K562 (cell line): ENCODE results near the gene MEF2C. TPM values are rescaled to one million over a fixed set of nuclear protein-coding genes. Genes with fewer than 3 reads are reported as not detected.

Experiments used
- ATAC-seq: fragments of 200-7000 bp; cut with Tn5 transposase; 3 replicates; pipeline ENCODE4 v1.9.1; 2020; ENCODE audit warnings: moderate library complexity
- BruUV-seq: library from RNA; stranded (reverse); fragments of 400-500 nt; replicated peaks from 2 replicates; lab custom pipeline; 2021; lab: Mats Ljungman, UMichigan
- CTCF ChIA-PET: fragments of 300-600 bp; formaldehyde crosslinking; extraction: SDS; loops from one replicate; lab custom pipeline; 2021; ENCODE audit warnings: low intra/inter-chr PET ratio; lab: Yijun Ruan, JAX
- POLR2A ChIA-PET: fragments of 300-600, 350-650 bp; sonication (Branson Sonifier 250); formaldehyde crosslinking; extraction: SDS; loops from one replicate; lab custom pipeline; 2021; ENCODE audit warnings: antibody characterized with exemption, inconsistent platforms; lab: Yijun Ruan, JAX
- DNase-seq, 4 experiments: peaks; one replicate each; pipeline versions ENCODE4 v3.0.0 to v3.0.0-alpha.2; 2011 to 2018; ENCODE audit warnings: low spot score in 3 of 4, mixed read lengths in 3 of 4; ENCODE audit errors: extremely low read depth in 1 of 4
- FAIRE-seq: peaks from 2 replicates; lab custom pipeline; 2011; peaks lifted over from hg19 to GRCh38; lab: Jason Lieb, UNC
- H2AFZ ChIP-seq: 2 replicates; pipeline ENCODE4 v1.6.0; 2011; ENCODE audit warnings: low read depth, low read length, control low read depth, inconsistent platforms
- H3K27ac ChIP-seq: fragments of 200-600 bp; 3 replicates; pipeline ENCODE4 v1.8.0; 2011; ENCODE audit warnings: low read depth, mild to moderate bottlenecking, control low read depth, inconsistent platforms, low read length, moderate library complexity, mixed read lengths; ENCODE audit errors: extremely low read depth
- H3K27me3 ChIP-seq, 2 experiments: fragments of 300-600 bp in 1 of 2; 2 replicates in 1 of 2; 3 replicates in 1 of 2; pipeline versions ENCODE4 v1.6.0 to v1.8.0; 2011; ENCODE audit warnings: inconsistent platforms in 2 of 2, low read length in 2 of 2, mild to moderate bottlenecking in 1 of 2, mixed read lengths in 1 of 2, moderate library complexity in 1 of 2; ENCODE audit not compliant: control insufficient read depth in 2 of 2, insufficient read depth in 2 of 2
- H3K36me3 ChIP-seq: fragments of 300-600 bp; 3 replicates; pipeline ENCODE4 v1.8.0; 2011; ENCODE audit warnings: mild to moderate bottlenecking, low read length, inconsistent platforms; ENCODE audit not compliant: control insufficient read depth, insufficient read depth
- H3K4me1 ChIP-seq, 2 experiments: fragments of 200-600 bp in 1 of 2; replicated peaks in 1 of 2; 2 replicates in 1 of 2; 3 replicates in 1 of 2; pipeline versions ENCODE4 v1.5.1 to v1.8.0; 2011; ENCODE audit warnings: inconsistent platforms in 2 of 2, low read length in 2 of 2, mild to moderate bottlenecking in 1 of 2, mixed read lengths in 1 of 2, moderate library complexity in 1 of 2; ENCODE audit not compliant: control insufficient read depth in 2 of 2, insufficient read depth in 2 of 2
- H3K4me2 ChIP-seq: 2 replicates; pipeline ENCODE4 v1.6.1; 2011; ENCODE audit warnings: low read length, control low read depth, inconsistent platforms, mixed read lengths; ENCODE audit not compliant: insufficient read depth
- H3K4me3 ChIP-seq: fragments of 200-600 bp; sonication (generic), shearing (Covaris generic); 2 replicates; pipeline ENCODE4 v1.5.1; 2016; ENCODE audit warnings: control low read depth, inconsistent platforms
- H3K79me2 ChIP-seq: fragments of 200-600 bp; 3 replicates; pipeline ENCODE4 v1.8.0; 2011; ENCODE audit warnings: low read length, inconsistent platforms; ENCODE audit not compliant: control insufficient read depth, insufficient read depth
- H3K9ac ChIP-seq, 2 experiments: 2 replicates each; pipeline versions ENCODE4 v1.6.0 to v1.6.1; 2011; ENCODE audit warnings: low read depth in 2 of 2, low read length in 2 of 2, control low read depth in 1 of 2, inconsistent platforms in 1 of 2, mild to moderate bottlenecking in 1 of 2, mixed read lengths in 1 of 2; ENCODE audit not compliant: insufficient read depth in 1 of 2
- H3K9me1 ChIP-seq: one replicate; pipeline ENCODE4 v1.6.0; 2011; ENCODE audit warnings: inconsistent platforms, mild to moderate bottlenecking, low read length, moderate library complexity; ENCODE audit not compliant: control insufficient read depth, insufficient read depth
- H3K9me3 ChIP-seq: replicated peaks from 2 replicates; pipeline ENCODE4 v1.5.1; 2011; ENCODE audit warnings: low read depth, low read length, inconsistent platforms; ENCODE audit not compliant: control insufficient read depth, insufficient read depth
- H4K20me1 ChIP-seq: replicated peaks from 2 replicates; pipeline ENCODE4 v1.6.1; 2011; ENCODE audit warnings: low read length, inconsistent platforms, mixed read lengths; ENCODE audit not compliant: control insufficient read depth, insufficient read depth
- CCNT2 ChIP-seq: IDR thresholded peaks from 2 replicates; pipeline ENCODE4 v1.6.1; 2011; ENCODE audit warnings: borderline replicate concordance, low read depth, mild to moderate bottlenecking, moderate library complexity, mixed read lengths, low read length; ENCODE audit not compliant: insufficient read length; ENCODE audit errors: extremely low read depth
- CTBP1 ChIP-seq: fragments of 450-650 bp; IDR thresholded peaks from 2 replicates; pipeline ENCODE4 v1.6.1; 2016; ENCODE audit warnings: borderline replicate concordance
- ETS2 ChIP-seq: IDR thresholded peaks from 2 replicates; pipeline ENCODE4 v1.6.1; 2016; ENCODE audit warnings: borderline replicate concordance, missing genetic modification characterization, mild to moderate bottlenecking, moderate library complexity, missing compliant biosample characterization; ENCODE audit not compliant: poor library complexity, severe bottlenecking
- GTF2A2 ChIP-seq: IDR thresholded peaks from 2 replicates; pipeline ENCODE4 v1.6.1; 2016; ENCODE audit warnings: mild to moderate bottlenecking, missing genetic modification characterization, missing compliant biosample characterization
- HDAC1 ChIP-seq, 2 experiments: fragments of 450-650 bp; IDR thresholded peaks; 2 replicates each; pipeline ENCODE4 v1.6.1; 2016 to 2017; ENCODE audit warnings: inconsistent platforms in 1 of 2, mild to moderate bottlenecking in 1 of 2, moderate library complexity in 1 of 2
- HNRNPH1 ChIP-seq: fragments of 200-400 bp; formaldehyde crosslinking; optimal IDR thresholded peaks from 2 replicates; pipeline ENCODE3; 2017; ENCODE audit warnings: low read depth, mild to moderate bottlenecking, low read length, moderate library complexity
- ILK ChIP-seq: fragments of 450-650 bp; IDR thresholded peaks from 2 replicates; pipeline ENCODE4 v1.6.1; 2016; ENCODE audit warnings: missing genetic modification characterization, low read depth, mild to moderate bottlenecking, missing compliant biosample characterization, moderate library complexity, borderline replicate concordance
- KAT2B ChIP-seq: IDR thresholded peaks from one replicate; pipeline ENCODE4 v1.6.1; 2012; ENCODE audit warnings: low read depth, mild to moderate bottlenecking, control low read depth, inconsistent platforms, low read length, moderate library complexity
- NCOA1 ChIP-seq: fragments of 450-650 bp; IDR thresholded peaks from 2 replicates; pipeline ENCODE4 v1.6.1; 2016; ENCODE audit warnings: low read depth
- NFIC ChIP-seq: fragments of 450-650 bp; IDR thresholded peaks from 2 replicates; pipeline ENCODE4 v1.6.1; 2017; ENCODE audit warnings: mild to moderate bottlenecking, inconsistent platforms
- PKNOX1 ChIP-seq: fragments of 450-650 bp; IDR thresholded peaks from 2 replicates; pipeline ENCODE4 v1.6.1; 2016
- SUPT5H ChIP-seq: fragments of 450-650 bp; IDR thresholded peaks from 2 replicates; pipeline ENCODE4 v1.6.1; 2016
- WHSC1 ChIP-seq: IDR thresholded peaks from one replicate; pipeline ENCODE4 v1.6.1; 2012; ENCODE audit warnings: low read length, control low read depth, inconsistent platforms
- ZFP30 ChIP-seq: fragments of 250-450 bp; sonication (Bioruptor Pico); IDR thresholded peaks from 2 replicates; pipeline ENCODE4 v1.8.0; 2022; ENCODE audit warnings: moderate library complexity, mild to moderate bottlenecking, inconsistent platforms, borderline replicate concordance
- ZNF175 ChIP-seq: fragments of 200-800 bp; sonication (Bioruptor generic); IDR thresholded peaks from 2 replicates; pipeline ENCODE4 v1.6.1; 2016; ENCODE audit warnings: low read depth, mild to moderate bottlenecking, missing genetic modification characterization, missing compliant biosample characterization
- ZNF77 ChIP-seq: fragments of 250-450 bp; sonication (Bioruptor Pico); IDR thresholded peaks from 2 replicates; pipeline ENCODE4 v1.5.0; 2020
- ZNF778 ChIP-seq: fragments of 450-650 bp; formaldehyde crosslinking; IDR thresholded peaks from 2 replicates; pipeline ENCODE4 v1.4.0; 2020; ENCODE audit warnings: mild to moderate bottlenecking, moderate library complexity
- WGBS: fragments of 100-300 bp; shearing (Covaris generic); methylation state at CpG from one replicate; pipeline ENCODE4 v1.1.6; 2016; ENCODE audit warnings: low coverage, mixed read lengths; ENCODE audit not compliant: insufficient coverage; ENCODE audit errors: missing lambda C conversion rate; 5-methylcytosine and 5-hydroxymethylcytosine counted together
- in situ Hi-C: fragments of 300-500 bp; cut with MboI; formaldehyde crosslinking; loops from 4 replicates; pipeline ENCODE4 v1.15.0; 2018; ENCODE audit warnings: inconsistent platforms, mixed read lengths
- intact Hi-C: fragments of 100-400 bp; cut with micrococcal nuclease; formaldehyde crosslinking; loops from 2 replicates; pipeline ENCODE4 v1.14.2; 2022
- polyA plus RNA-seq, 8 experiments: library from polyadenylated mRNA; depleted of rRNA in 4 of 8; stranded (reverse) in 5 of 8; unstranded in 3 of 8; fragments of >200 nt; fragmentation: Nextera tagmentation in 2 of 8; fragmentation: Illumina TruSeq in 1 of 8; extraction: Ambion mirVana in 2 of 8; extraction: Trizol in 1 of 8; gene quantifications; 2 replicates each; pipeline versions ENCODE4 v1.2.1 to v1.2.3, GENCODE V29; 2011 to 2014; ENCODE audit warnings: inconsistent platforms in 1 of 8, missing spikeins in 1 of 8
- total RNA-seq, 7 experiments: library from RNA; depleted of rRNA in 6 of 7; stranded (reverse); fragments of >200 nt in 6 of 7; fragmentation: Illumina TruSeq in 2 of 7; extraction: Trizol in 2 of 7; gene quantifications; 2 replicates each; pipeline versions ENCODE4 v1.2.1 to v1.2.3, GENCODE V29; 2011 to 2021; ENCODE audit warnings: low replicate concordance in 1 of 7
- TF ChIP-seq, protein P1 (sequence below): sonication (generic); formaldehyde crosslinking; IDR thresholded peaks from 2 replicates; pipeline ENCODE4 v1.8.0; 2023; ENCODE audit warnings: mild to moderate bottlenecking, missing genetic modification reagents
- TF ChIP-seq, protein P2 (sequence below): fragments of 450-650 bp; formaldehyde crosslinking; IDR thresholded peaks from 2 replicates; pipeline ENCODE4 v1.4.0; 2022; ENCODE audit warnings: missing genetic modification characterization

MEF2C gene
- total and polyA plus RNA-seq, 9 of the 15 experiments (the other 6 are each of a cell fraction or from before 2014, with no cell fraction given): 25.1 to 67.8 (median 58.3) TPM

DNA sequence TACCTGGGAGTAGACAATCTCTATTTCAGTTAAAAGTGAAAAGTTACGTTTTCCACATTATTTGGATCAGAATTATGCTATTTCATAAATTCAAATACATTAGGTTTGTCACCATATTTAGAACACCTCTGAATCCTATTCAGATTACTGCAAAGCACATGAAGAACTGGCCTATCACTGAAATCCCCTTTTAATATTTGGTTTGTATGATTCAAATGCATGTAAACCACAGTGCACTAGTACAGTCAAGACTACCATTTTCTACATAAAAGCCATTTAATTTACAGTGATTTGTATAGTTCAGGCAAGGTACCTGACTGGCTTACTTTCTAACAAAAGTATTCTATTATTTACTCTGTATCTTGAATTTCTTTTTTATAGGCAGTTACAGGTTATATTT lies 212.5 kb downstream of the MEF2C start:
- H3K9me3 ChIP-seq: no peaks in the 10 kb centered on the region
- in situ Hi-C loops (loop anchor here (10.0 kb wide), 1 partner anchor 526 kb away; no protein-coding TSS in a partner anchor), intact Hi-C loops (no loop called here)
- no peak overlapping the region for H3K4me2 ChIP-seq
- ATAC-seq: no peak
- H3K27me3 ChIP-seq: peaks cover 7 to 31% of the 10 kb centered on the region in 2 experiments; a peak in 4 of 5 replicates
- H3K36me3 ChIP-seq: no peaks in the 10 kb centered on the region
- no peak overlapping the region for H2AFZ ChIP-seq
- DNase-seq: no peak
- H3K4me1 ChIP-seq: peaks cover 0 to 10% of the 10 kb centered on the region in 2 experiments; a peak in 1 of 5 replicates
- H3K9me1 ChIP-seq: no peaks in the 10 kb centered on the region
- TF ChIP-seq CCNT2 (no peak), ILK (tag) (no peak), KAT2B (no peak), NCOA1 (no peak), ZFP30 (no peak), ETS2 (tag) (no peak), ZNF77 (CRISPR knock-in tag) (no peak), ZNF778 (no peak), WHSC1 (no peak), SUPT5H (no peak), CTBP1 (no peak), HDAC1 (IDR thresholded peaks at IDR 0.05) (no peak), NFIC (no peak), ZNF175 (CRISPR knock-in tag) (no peak), PKNOX1 (no peak), HNRNPH1 (no peak), GTF2A2 (tag) (no peak)
- TF ChIP-seq, protein P1, sequence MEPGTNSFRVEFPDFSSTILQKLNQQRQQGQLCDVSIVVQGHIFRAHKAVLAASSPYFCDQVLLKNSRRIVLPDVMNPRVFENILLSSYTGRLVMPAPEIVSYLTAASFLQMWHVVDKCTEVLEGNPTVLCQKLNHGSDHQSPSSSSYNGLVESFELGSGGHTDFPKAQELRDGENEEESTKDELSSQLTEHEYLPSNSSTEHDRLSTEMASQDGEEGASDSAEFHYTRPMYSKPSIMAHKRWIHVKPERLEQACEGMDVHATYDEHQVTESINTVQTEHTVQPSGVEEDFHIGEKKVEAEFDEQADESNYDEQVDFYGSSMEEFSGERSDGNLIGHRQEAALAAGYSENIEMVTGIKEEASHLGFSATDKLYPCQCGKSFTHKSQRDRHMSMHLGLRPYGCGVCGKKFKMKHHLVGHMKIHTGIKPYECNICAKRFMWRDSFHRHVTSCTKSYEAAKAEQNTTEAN (CRISPR knock-in tag): no peak
- TF ChIP-seq, protein P2, sequence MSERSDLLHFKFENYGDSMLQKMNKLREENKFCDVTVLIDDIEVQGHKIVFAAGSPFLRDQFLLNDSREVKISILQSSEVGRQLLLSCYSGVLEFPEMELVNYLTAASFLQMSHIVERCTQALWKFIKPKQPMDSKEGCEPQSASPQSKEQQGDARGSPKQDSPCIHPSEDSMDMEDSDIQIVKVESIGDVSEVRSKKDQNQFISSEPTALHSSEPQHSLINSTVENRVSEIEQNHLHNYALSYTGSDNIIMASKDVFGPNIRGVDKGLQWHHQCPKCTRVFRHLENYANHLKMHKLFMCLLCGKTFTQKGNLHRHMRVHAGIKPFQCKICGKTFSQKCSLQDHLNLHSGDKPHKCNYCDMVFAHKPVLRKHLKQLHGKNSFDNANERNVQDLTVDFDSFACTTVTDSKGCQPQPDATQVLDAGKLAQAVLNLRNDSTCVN (CRISPR knock-in tag): no peak
- H3K4me3 ChIP-seq: no peak overlapping the region
- no peaks in the 10 kb centered on the region for H4K20me1 ChIP-seq
- H3K9ac ChIP-seq: no peak overlapping the region
- 0% methylated on average over 1 of the region's 1 CpG for WGBS
- no peak overlapping the region for H3K27ac ChIP-seq
- CTCF ChIA-PET: no interaction called here
- POLR2A ChIA-PET: no interaction called here
- no peak for FAIRE-seq
- no peaks in the 10 kb centered on the region for H3K79me2 ChIP-seq
- no TSS peak for BruUV-seq
